GM12878 (cell line): ENCODE data around the gene SLC6A9. TPM values are rescaled to one million over a fixed set of nuclear protein-coding genes. Genes with fewer than 3 reads are reported as not detected.

ENCODE experiments used
- ATAC-seq: fragments of 200-7000 bp; cut with Tn5 transposase; 3 replicates; pipeline ENCODE4 v1.9.1; 2020; ENCODE audit warnings: mild to moderate bottlenecking, moderate library complexity
- BruUV-seq: library from RNA; stranded (reverse); fragments of 400-500 nt; replicated peaks from 2 replicates; lab custom pipeline; 2021; lab: Mats Ljungman, UMichigan
- CTCF ChIA-PET: fragments of 300-600 bp; sonication (Branson Sonifier 250); formaldehyde crosslinking; extraction: SDS; loops from one replicate; lab custom pipeline; 2021; ENCODE audit warnings: inconsistent platforms; lab: Yijun Ruan, JAX
- POLR2A ChIA-PET: fragments of 350-600 bp; formaldehyde crosslinking; extraction: SDS; loops from one replicate; lab custom pipeline; 2021; ENCODE audit warnings: inconsistent platforms; lab: Charles Lee
- RAD21 ChIA-PET: fragments of 300-600 bp; sonication (Branson Sonifier 250); formaldehyde crosslinking; loops from one replicate; lab custom pipeline; 2023; ENCODE audit warnings: antibody characterized with exemption; ENCODE audit not compliant: unreplicated experiment; lab: Charles Lee
- SMC1A ChIA-PET: fragments of 300-600 bp; sonication (Branson Sonifier 250); formaldehyde crosslinking; loops from one replicate; lab custom pipeline; 2023; ENCODE audit not compliant: unreplicated experiment, uncharacterized antibody; lab: Charles Lee
- DNase-seq: peaks from one replicate; pipeline ENCODE4 v3.0.0-alpha.2; 2011; ENCODE audit warnings: low read depth, low spot score
- FAIRE-seq: peaks from 3 replicates; lab custom pipeline; 2011; peaks lifted over from hg19 to GRCh38; lab: Jason Lieb, UNC
- H2AFZ ChIP-seq: 2 replicates; pipeline ENCODE4 v1.6.0; 2011; ENCODE audit warnings: low read depth, low read length, control low read depth; ENCODE audit not compliant: control insufficient read depth
- H3K27ac ChIP-seq: 2 replicates; pipeline ENCODE4 v1.5.1; 2011; ENCODE audit warnings: control low read depth; ENCODE audit not compliant: control insufficient read depth, insufficient read depth
- H3K27me3 ChIP-seq, 2 experiments: replicated peaks in 1 of 2; 2 replicates each; pipeline versions ENCODE4 v1.6.0 to v1.6.1; 2011; ENCODE audit warnings: low read length in 1 of 2; ENCODE audit not compliant: control insufficient read depth in 2 of 2, insufficient read depth in 2 of 2
- H3K36me3 ChIP-seq, 2 experiments: 2 replicates each; pipeline ENCODE4 v1.5.1; 2011; ENCODE audit warnings: low read length in 1 of 2; ENCODE audit not compliant: control insufficient read depth in 2 of 2, insufficient read depth in 2 of 2
- H3K4me1 ChIP-seq: 2 replicates; pipeline ENCODE4 v1.6.1; 2011; ENCODE audit warnings: mild to moderate bottlenecking, low read length, moderate library complexity, mixed read lengths; ENCODE audit not compliant: control insufficient read depth, insufficient read depth
- H3K4me2 ChIP-seq: 2 replicates; pipeline ENCODE4 v1.6.0; 2011; ENCODE audit warnings: control low read depth; ENCODE audit not compliant: control insufficient read depth, insufficient read depth
- H3K4me3 ChIP-seq: fragments of 200-600 bp; sonication (generic); 2 replicates; pipeline ENCODE4 v1.5.1; 2016
- H3K79me2 ChIP-seq: 2 replicates; pipeline ENCODE4 v1.6.0; 2011; ENCODE audit warnings: low read length; ENCODE audit not compliant: control insufficient read depth, insufficient read depth
- H3K9ac ChIP-seq: 2 replicates; pipeline ENCODE4 v1.8.0; 2011; ENCODE audit warnings: low read length, control low read depth, mixed read lengths; ENCODE audit not compliant: control insufficient read depth, insufficient read depth
- H3K9me3 ChIP-seq: replicated peaks from 3 replicates; pipeline ENCODE4 v1.5.1; 2011; ENCODE audit warnings: mild to moderate bottlenecking, low read length; ENCODE audit not compliant: control insufficient read depth, insufficient read depth
- H4K20me1 ChIP-seq: 2 replicates; pipeline ENCODE4 v1.6.0; 2011; ENCODE audit not compliant: control insufficient read depth, insufficient read depth
- CBX3 ChIP-seq: fragments of 200-600 bp; sonication (generic); IDR thresholded peaks from 2 replicates; pipeline ENCODE4 v1.6.1; 2016; ENCODE audit warnings: low read depth, borderline replicate concordance
- EED ChIP-seq: sonication (generic); IDR thresholded peaks from 2 replicates; pipeline ENCODE4 v1.6.1; 2016; ENCODE audit warnings: antibody characterized with exemption, low read depth
- EZH2 ChIP-seq: IDR thresholded peaks from 2 replicates; pipeline ENCODE4 v1.6.1; 2012; ENCODE audit warnings: low read depth, mild to moderate bottlenecking, control low read depth, inconsistent platforms, low read length, borderline replicate concordance; ENCODE audit not compliant: control insufficient read depth
- HCFC1 ChIP-seq: fragments of 150-350 bp; IDR thresholded peaks from 2 replicates; pipeline ENCODE4 v1.6.1; 2014; ENCODE audit warnings: low read length
- IKZF2 ChIP-seq, 2 experiments: fragments of 450-650 bp; IDR thresholded peaks; 2 replicates each; pipeline ENCODE4 v1.6.1; 2017; ENCODE audit warnings: mild to moderate bottlenecking in 2 of 2, moderate library complexity in 2 of 2
- NFYB ChIP-seq: IDR thresholded peaks from 2 replicates; pipeline ENCODE4 v1.6.1; 2011; ENCODE audit warnings: low read depth, mild to moderate bottlenecking, low read length, improper control_type of control experiment, moderate library complexity; ENCODE audit not compliant: insufficient read depth
- PAX8 ChIP-seq: fragments of 450-650 bp; IDR thresholded peaks from 2 replicates; pipeline ENCODE4 v1.6.1; 2017; ENCODE audit warnings: mild to moderate bottlenecking, moderate library complexity
- RAD21 ChIP-seq: IDR thresholded peaks from 2 replicates; pipeline ENCODE4 v1.6.1; 2011; ENCODE audit warnings: mild to moderate bottlenecking, low read depth, low read length, moderate library complexity; ENCODE audit not compliant: insufficient read depth
- SRF ChIP-seq, 2 experiments: IDR thresholded peaks; 2 replicates each; pipeline ENCODE4 v1.6.1; 2011; ENCODE audit warnings: low read depth in 2 of 2, low read length in 2 of 2, mild to moderate bottlenecking in 1 of 2, moderate library complexity in 1 of 2
- YBX1 ChIP-seq: fragments of 450-650 bp; IDR thresholded peaks from 2 replicates; pipeline ENCODE4 v1.6.1; 2016; ENCODE audit warnings: antibody characterized with exemption
- WGBS: methylation state at CpG from one replicate; pipeline ENCODE4 v1.1.6; 2016; ENCODE audit warnings: low lambda C conversion rate; ENCODE audit not compliant: insufficient replicate concordance, insufficient coverage; ENCODE audit errors: missing lambda C conversion rate; 5-methylcytosine and 5-hydroxymethylcytosine counted together
- in situ Hi-C: fragments of 300-500 bp; cut with MboI; formaldehyde crosslinking; loops from 9 replicates; pipeline ENCODE4 v1.14.3; 2018; ENCODE audit warnings: mixed read lengths
- intact Hi-C: fragments of 100-400 bp; cut with micrococcal nuclease; formaldehyde crosslinking; loops from one replicate; pipeline ENCODE4 v1.14.2; 2022; ENCODE audit not compliant: unreplicated experiment
- polyA plus RNA-seq, 11 experiments: library from polyadenylated mRNA; depleted of rRNA in 4 of 11; unstranded in 6 of 11; stranded (reverse) in 5 of 11; fragments of >200 nt; fragmentation: Nextera tagmentation in 4 of 11; fragmentation: Illumina TruSeq in 1 of 11; extraction: Ambion mirVana in 4 of 11; extraction: Trizol in 1 of 11; gene quantifications; 1 replicate in 1 of 11; 2 replicates in 10 of 11; pipeline versions ENCODE4 v1.2.1 to v1.2.3, GENCODE V29; 2011 to 2016; ENCODE audit warnings: inconsistent platforms in 2 of 11, missing spikeins in 2 of 11, low read depth in 1 of 11
- total RNA-seq, 4 experiments: library from RNA; depleted of rRNA in 3 of 4; stranded (reverse); fragments of >200 nt in 3 of 4; fragmentation: Illumina TruSeq in 1 of 4; extraction: Trizol in 1 of 4; gene quantifications; 2 replicates each; pipeline versions ENCODE4 v1.2.1 to v1.2.3, GENCODE V29; 2013 to 2021
- TF ChIP-seq, protein P1 (sequence below): fragments of 450-650 bp; formaldehyde crosslinking; IDR thresholded peaks from 2 replicates; pipeline ENCODE4 v1.5.0; 2022; ENCODE audit warnings: mild to moderate bottlenecking, missing genetic modification characterization
- TF ChIP-seq, protein P2 (sequence below), 3 experiments: IDR thresholded peaks in 2 of 3; conservative IDR thresholded peaks in 1 of 3; 2 replicates each; pipeline ENCODE4 v1.5.1; 2011; ENCODE audit warnings: low read depth in 3 of 3, low read length in 3 of 3, mild to moderate bottlenecking in 3 of 3, control low read depth in 2 of 3, moderate library complexity in 2 of 3, inconsistent platforms in 1 of 3, mixed read lengths in 1 of 3; ENCODE audit not compliant: control insufficient read depth in 2 of 3, insufficient read depth in 1 of 3; ENCODE audit errors: extremely low read depth in 1 of 3
- TF ChIP-seq, protein P3 (sequence below): fragments of 150-350 bp; IDR thresholded peaks from 2 replicates; pipeline ENCODE4 v1.6.1; 2014; ENCODE audit warnings: mild to moderate bottlenecking, low read depth, low read length

SLC6A9 gene
- total and polyA plus RNA-seq, 10 of the 15 experiments (the other 5 are each of a cell fraction or from before 2014, with no cell fraction given): 0.02 to 2.0 (median 0.63) TPM

DNA sequence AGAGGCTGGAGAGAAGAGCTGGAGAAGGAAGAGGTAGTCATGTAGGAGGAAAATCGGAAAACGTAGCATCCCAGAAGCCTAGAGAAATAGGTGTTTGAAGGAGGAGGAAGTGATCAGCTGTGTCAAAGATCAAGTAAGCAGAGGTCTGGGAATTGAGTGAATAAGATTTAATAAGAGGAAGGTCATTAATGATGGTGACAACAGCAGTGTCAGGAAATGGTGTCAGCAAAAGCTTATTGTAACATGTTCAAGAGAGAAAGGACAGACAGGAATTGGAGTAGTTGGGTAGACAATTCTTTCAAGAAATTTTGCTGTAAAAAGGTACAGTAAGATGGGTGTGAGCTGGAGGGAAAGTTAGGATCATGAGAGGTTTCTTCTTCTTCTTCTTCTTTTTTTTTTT lies 41.6 kb upstream of the SLC6A9 start:
- SMC1A ChIA-PET: interaction anchor here (0.7 to 1.1 kb wide), 2 partner anchors 24 to 68 kb away, joined by 3 to 4 read pairs; no protein-coding TSS in a partner anchor
- RAD21 ChIA-PET: no interaction called here
- Histone ChIP-seq H3K4me1 (peaks cover 12% of the 10 kb centered on the region), H3K4me3 (no peak overlapping the region), H3K4me2 (no peak overlapping the region), H2AFZ (no peak overlapping the region), H3K9ac (no peak overlapping the region), H3K36me3 (no peaks in the 10 kb centered on the region)
- in situ Hi-C loops: no loop called here
- no peak for TF ChIP-seq NFYB
- no peak for TF ChIP-seq RAD21
- no peak for TF ChIP-seq EZH2
- TF ChIP-seq HCFC1: no peak
- TF ChIP-seq, protein P1, sequence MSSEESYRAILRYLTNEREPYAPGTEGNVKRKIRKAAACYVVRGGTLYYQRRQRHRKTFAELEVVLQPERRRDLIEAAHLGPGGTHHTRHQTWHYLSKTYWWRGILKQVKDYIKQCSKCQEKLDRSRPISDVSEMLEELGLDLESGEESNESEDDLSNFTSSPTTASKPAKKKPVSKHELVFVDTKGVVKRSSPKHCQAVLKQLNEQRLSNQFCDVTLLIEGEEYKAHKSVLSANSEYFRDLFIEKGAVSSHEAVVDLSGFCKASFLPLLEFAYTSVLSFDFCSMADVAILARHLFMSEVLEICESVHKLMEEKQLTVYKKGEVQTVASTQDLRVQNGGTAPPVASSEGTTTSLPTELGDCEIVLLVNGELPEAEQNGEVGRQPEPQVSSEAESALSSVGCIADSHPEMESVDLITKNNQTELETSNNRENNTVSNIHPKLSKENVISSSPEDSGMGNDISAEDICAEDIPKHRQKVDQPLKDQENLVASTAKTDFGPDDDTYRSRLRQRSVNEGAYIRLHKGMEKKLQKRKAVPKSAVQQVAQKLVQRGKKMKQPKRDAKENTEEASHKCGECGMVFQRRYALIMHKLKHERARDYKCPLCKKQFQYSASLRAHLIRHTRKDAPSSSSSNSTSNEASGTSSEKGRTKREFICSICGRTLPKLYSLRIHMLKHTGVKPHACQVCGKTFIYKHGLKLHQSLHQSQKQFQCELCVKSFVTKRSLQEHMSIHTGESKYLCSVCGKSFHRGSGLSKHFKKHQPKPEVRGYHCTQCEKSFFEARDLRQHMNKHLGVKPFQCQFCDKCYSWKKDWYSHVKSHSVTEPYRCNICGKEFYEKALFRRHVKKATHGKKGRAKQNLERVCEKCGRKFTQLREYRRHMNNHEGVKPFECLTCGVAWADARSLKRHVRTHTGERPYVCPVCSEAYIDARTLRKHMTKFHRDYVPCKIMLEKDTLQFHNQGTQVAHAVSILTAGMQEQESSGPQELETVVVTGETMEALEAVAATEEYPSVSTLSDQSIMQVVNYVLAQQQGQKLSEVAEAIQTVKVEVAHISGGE (CRISPR knock-in tag): no peak
- no peak for TF ChIP-seq CBX3
- TF ChIP-seq SRF (IDR thresholded peaks at IDR 0.05; ENCODE audit: low read depth in 2 of 2, low read length in 2 of 2): no peak
- TF ChIP-seq PAX8: no peak
- no peak for TF ChIP-seq YBX1
- TF ChIP-seq, protein P2, sequence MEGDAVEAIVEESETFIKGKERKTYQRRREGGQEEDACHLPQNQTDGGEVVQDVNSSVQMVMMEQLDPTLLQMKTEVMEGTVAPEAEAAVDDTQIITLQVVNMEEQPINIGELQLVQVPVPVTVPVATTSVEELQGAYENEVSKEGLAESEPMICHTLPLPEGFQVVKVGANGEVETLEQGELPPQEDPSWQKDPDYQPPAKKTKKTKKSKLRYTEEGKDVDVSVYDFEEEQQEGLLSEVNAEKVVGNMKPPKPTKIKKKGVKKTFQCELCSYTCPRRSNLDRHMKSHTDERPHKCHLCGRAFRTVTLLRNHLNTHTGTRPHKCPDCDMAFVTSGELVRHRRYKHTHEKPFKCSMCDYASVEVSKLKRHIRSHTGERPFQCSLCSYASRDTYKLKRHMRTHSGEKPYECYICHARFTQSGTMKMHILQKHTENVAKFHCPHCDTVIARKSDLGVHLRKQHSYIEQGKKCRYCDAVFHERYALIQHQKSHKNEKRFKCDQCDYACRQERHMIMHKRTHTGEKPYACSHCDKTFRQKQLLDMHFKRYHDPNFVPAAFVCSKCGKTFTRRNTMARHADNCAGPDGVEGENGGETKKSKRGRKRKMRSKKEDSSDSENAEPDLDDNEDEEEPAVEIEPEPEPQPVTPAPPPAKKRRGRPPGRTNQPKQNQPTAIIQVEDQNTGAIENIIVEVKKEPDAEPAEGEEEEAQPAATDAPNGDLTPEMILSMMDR (IDR thresholded peaks at IDR 0.05 in 2 of 3, conservative IDR thresholded peaks at IDR 0.05 in 1 of 3; ENCODE audit: control insufficient read depth in 2 of 3, extremely low read depth in 1 of 3, insufficient read depth in 1 of 3, low read depth in 3 of 3, low read length in 3 of 3): no peak
- no peak for TF ChIP-seq IKZF2 (IDR thresholded peaks at IDR 0.05)
- TF ChIP-seq, protein P3, sequence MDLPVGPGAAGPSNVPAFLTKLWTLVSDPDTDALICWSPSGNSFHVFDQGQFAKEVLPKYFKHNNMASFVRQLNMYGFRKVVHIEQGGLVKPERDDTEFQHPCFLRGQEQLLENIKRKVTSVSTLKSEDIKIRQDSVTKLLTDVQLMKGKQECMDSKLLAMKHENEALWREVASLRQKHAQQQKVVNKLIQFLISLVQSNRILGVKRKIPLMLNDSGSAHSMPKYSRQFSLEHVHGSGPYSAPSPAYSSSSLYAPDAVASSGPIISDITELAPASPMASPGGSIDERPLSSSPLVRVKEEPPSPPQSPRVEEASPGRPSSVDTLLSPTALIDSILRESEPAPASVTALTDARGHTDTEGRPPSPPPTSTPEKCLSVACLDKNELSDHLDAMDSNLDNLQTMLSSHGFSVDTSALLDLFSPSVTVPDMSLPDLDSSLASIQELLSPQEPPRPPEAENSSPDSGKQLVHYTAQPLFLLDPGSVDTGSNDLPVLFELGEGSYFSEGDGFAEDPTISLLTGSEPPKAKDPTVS: no peak
- TF ChIP-seq EED: no peak
- TF ChIP-seq, all 136 proteins: peak for 0
- no peak for DNase-seq
- no peaks in the 10 kb centered on the region for H4K20me1 ChIP-seq
- no peak for FAIRE-seq
- H3K9me3 ChIP-seq: no peaks in the 10 kb centered on the region
- WGBS: 79% methylated on average over 2 of the region's 2 CpGs
- ChIA-PET POLR2A (interaction anchor here (0.6 kb wide), 3 partner anchors 249 to 1484 kb away, joined by 3 to 5 read pairs (median 4); no protein-coding TSS in a partner anchor), CTCF (interaction anchor here (2.2 to 2.4 kb wide), 2 partner anchors 12 to 25 kb away, joined by 6 to 8 read pairs; no protein-coding TSS in a partner anchor)
- H3K27ac ChIP-seq: no peak overlapping the region
- H3K79me2 ChIP-seq: no peaks in the 10 kb centered on the region
- intact Hi-C loops: no loop called here
- ATAC-seq: no peak
- no peaks in the 10 kb centered on the region for H3K27me3 ChIP-seq
- BruUV-seq: no TSS peak
